Right ventricle myocardium inferior (tissue), 1 donor: ENCODE data around the gene SLC39A8. TPM values are rescaled to one million over a fixed set of nuclear protein-coding genes. Genes with fewer than 3 reads are reported as not detected.
"Not testable (repeated sequence)": the region's sequence is repeated elsewhere in the genome, so short reads cannot be mapped to it uniquely, and the experiment has no call there.

Experiments
- ATAC-seq: fragments of 200-7000 bp; cut with Tn5 transposase; one replicate; pipeline ENCODE4 v1.9.1; 2020; ENCODE audit warnings: mild to moderate bottlenecking, moderate library complexity
- DNase-seq: peaks from one replicate; pipeline ENCODE4 v3.0.0; 2021; ENCODE audit errors: missing footprints
- intact Hi-C: fragments of 100-400 bp; cut with DNase I; formaldehyde crosslinking; loops from one replicate; pipeline ENCODE4 v1.11.0; 2022
- long read RNA-seq: library from polyadenylated mRNA; unstranded; transcript quantifications from one replicate; pipeline ENCODE4 v2.0.0, GENCODE V29; 2021
- total RNA-seq: library from RNA; stranded (reverse); fragmentation: NEBNext Ultra II Directional; extraction: Animal tissue kit (Norgen Biotek cat#: 25700); gene quantifications from one replicate; pipeline ENCODE4 v1.2.1, GENCODE V29; 2021
- donor health status: DM: no; HTN: yes; CAD: no; lungs with severe emphysema.

SLC39A8 gene
- total RNA-seq = 3.1 TPM
- long read RNA-seq, partial matches to known transcripts = 0 of 4 reads
- long read RNA-seq, other reads (novel, unspliced or antisense) = 0 of 4 reads

- DNase-seq (peak; percentile 93), ATAC-seq (peak; percentile 96)
- intact Hi-C loops = loop anchor here (5.0 kb wide), 1 partner anchor 87 kb away; no protein-coding TSS in a partner anchor
Observed at GRCh38 chr4:102344954-102345794, at the start of gene SLC39A8. TSS of gene SLC39A8 (minus strand) at chr4:102345482. CDS start at chr4:102344662, 820 bp downstream.

DNA sequence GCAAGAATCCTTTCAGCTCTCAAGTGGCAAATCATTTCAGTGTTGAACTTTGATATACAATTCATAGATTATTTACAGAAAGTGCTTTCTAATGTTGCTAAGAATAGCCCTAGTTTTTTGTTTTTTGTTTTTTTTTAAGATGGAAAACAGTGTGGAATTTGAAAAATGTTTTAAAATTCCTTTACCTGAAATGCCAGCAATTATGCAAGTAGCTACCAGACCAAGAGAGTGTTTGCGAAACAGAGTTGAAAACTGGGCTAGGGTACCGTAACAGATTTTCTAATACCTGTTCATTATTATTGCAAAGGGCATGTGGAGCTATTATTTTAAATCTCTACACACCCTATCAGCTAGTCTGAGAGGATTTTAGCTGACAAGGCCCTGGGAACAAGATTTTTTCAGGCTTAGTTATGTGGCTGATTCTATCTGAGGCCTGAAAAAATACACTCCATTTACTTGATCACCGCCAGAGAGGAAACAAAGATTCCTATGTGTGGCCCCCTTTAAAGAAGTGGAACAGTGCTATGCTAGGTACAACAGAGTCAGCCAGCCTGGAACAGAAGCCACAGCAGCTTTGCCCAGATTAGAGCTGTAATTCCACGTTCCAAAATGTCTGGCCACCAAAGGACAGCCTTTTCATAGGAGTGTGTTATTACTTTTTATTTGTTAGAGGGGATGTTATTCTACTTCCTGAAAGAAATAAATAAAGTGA, 46.9 kb upstream of the SLC39A8 start:
- intact Hi-C loops = no loop called here
- no peak for DNase-seq
- ATAC-seq = no peak

GRCh38 chr4:102390438-102390837, 45.2 kb upstream of the SLC39A8 start:
- intact Hi-C loops = no loop called here
- DNase-seq = no peak
- no peak for ATAC-seq

GRCh38 chr4:102388611-102389010, 43.3 kb upstream of the SLC39A8 start:
- intact Hi-C loops = no loop called here
- ATAC-seq (no peak), DNase-seq (no peak)

DNA sequence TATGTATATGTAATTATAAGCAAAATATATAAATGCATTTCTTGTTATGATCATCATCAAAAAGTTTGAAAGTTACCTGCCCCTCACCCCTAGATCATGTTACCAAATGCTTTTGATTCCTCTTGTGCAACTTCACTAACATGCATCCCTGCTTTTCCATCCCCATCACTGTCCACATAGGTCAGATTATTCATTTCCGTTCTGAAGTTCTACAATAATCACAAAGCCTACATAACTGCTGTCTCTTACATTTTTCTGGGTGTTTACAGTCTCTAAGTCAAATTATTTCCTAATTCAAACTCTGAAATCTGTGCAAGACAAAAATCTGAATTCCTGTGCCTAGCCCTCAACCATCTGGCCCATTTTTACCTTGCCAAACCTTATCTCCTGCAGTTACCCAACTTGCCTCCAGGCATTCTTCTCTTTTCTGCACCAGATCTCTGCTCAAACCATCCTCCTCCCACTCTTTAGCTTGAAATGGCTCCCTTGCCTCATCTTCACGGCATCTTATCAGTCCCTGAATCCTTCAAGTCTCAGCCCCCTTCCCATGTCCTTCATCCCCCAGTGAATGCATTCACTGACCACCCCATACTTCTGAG, 42.4 kb upstream of the SLC39A8 start:
- intact Hi-C loops = no loop called here
- no peak for DNase-seq
- no peak for ATAC-seq

- no peak for DNase-seq
Observed at GRCh38 chr4:102386966-102387365, 41.7 kb upstream of the SLC39A8 start.

GRCh38 chr4:102380253-102380652, 35.0 kb upstream of the SLC39A8 start:
- not testable (repeated sequence) for ATAC-seq, DNase-seq

More at GRCh38 chr4:102386966-102387365, 41.7 kb upstream of the SLC39A8 start:
- ATAC-seq = no peak
- intact Hi-C loops = no loop called here

DNA sequence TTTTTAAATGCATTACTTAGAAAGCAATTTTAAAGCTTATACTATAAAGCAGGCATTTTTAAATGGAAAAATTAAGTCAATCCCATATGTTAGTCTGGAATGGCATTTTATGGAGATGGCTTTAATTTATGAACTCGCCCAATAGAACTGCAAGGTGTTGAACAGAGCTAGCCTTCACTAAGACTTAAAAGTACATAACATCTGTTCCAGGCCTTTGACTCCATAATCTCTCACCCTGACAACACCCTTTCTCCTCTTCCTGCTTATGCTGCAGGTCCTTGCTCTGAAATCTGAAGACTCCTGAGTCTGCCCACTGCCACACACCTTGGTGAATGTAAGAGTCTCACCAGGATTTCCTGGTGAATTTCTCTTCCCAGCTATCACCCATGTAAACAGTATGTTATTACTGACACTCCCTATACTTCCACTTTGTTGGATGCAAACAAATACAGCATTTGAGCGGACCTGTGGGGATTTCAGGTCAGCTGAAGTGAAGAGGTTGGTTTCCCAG, 17.7 kb upstream of the SLC39A8 start:
- intact Hi-C loops = no loop called here
- DNase-seq (no peak), ATAC-seq (no peak)

More at GRCh38 chr4:102380253-102380652, 35.0 kb upstream of the SLC39A8 start:
- intact Hi-C loops = not testable (repeated sequence)

DNA sequence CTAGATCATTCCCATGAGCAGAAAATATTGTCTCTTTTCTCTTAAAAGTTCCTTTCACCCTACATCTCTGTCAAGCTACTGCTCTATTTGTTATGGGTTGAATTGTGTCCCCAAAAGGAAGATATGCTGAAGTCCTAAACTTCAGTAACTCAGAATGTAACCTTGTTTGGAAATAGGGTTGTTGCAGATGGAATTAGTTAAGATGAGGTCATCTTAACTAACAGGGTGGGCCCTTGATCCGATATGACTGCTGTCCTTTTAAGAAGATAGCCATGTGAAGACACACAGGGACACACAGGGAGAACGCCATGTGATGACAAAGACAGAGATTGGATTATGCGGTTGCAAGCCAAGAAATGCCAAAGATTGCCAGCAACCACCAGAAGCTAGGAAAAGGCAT, 12.8 kb upstream of the SLC39A8 start:
- intact Hi-C loops = no loop called here
- ATAC-seq = no peak
- DNase-seq = no peak

GRCh38 chr4:102357637-102358036, 12.4 kb upstream of the SLC39A8 start:
- intact Hi-C loops, ATAC-seq, DNase-seq: not testable (repeated sequence)

DNA sequence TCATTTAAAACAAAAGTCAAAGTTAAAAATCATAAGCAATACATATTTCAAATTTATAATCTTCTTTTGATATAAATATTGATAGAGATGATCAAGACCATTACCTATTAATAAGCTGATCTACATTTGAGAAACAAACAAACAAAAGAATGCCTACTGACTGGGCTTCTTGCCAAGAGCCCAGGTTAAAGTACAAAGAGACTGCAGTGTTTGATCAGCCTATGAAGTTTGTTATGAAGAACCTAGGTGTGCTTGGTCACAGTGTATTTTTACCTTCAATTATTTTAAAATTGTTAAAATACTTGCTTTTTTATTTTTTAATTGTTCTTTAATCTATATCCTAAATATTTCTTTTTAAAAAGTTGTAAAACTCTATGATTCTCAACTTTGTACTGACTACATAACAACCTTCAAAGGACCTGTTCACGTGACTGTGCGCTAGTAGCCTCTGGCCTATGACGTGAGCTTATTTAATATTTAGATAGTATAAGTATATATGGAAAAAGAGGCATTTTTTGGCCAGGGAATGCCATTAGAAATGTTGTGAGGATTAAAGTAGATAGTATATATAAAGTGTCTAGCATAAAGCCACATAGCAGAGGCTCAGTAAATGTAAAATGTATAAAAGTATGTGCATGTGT, 11.4 kb upstream of the SLC39A8 start:
- ATAC-seq (no peak), DNase-seq (no peak)
- intact Hi-C loops = no loop called here

DNA sequence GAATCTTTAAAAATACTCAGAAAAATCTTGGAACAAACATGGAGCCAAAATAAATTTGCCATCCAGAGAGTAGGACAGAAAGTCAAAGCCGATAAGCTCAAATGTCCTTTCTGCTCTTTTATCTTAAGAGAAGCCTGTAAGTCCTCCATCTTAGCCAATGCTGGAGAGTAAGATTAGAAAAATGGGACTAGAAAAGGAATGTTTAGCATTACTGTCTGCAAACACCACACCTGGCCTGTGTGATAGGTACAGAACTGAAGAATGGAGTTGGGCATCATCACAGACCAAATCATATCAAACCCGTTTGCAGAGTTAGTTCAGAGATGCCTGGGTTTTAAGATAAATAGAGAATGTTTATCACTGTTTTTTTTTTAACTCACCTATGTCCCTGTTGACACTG, 10.5 kb upstream of the SLC39A8 start:
- DNase-seq = no peak
- intact Hi-C loops = no loop called here
- no peak for ATAC-seq

DNA sequence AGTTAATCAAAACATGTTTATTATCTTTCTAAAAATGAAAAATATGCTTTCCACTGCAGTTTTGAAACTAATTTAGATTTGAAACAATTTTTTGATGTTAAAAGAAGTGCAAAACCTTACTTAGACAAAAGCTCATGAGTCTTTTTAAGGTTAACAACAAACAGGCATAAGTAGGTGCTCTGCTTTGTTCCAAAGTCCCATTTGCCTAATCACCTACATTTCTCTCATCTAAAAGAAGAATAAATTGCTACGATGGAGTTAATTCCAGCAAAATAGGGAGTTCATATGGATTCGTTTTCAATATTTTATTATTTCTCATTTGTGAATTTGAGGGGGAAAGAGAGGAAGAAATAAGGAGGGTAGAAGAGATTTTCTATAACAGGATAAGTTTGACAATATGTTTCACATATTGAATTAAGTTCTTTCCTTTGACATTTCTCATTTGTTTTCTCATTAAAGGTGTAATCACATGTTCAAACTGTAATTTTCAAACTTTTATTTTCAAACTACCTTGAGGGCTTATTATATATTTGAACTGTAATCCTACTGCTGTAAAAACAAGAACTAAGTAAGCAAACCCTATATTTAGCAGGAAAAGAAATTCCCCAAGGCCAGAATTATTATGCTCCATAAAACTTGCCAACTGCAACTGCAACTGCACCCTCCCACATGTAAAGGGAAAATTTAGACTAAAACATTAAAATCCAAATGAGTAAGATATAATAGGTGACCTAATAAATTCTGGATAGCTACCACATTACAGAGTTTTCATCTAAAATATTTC, 9.6 kb upstream of the SLC39A8 start:
- intact Hi-C loops = no loop called here
- ATAC-seq (no peak), DNase-seq (no peak)

GRCh38 chr4:102352781-102353180, 7.5 kb upstream of the SLC39A8 start:
- DNase-seq (no peak), ATAC-seq (no peak)
- intact Hi-C loops = no loop called here

DNA sequence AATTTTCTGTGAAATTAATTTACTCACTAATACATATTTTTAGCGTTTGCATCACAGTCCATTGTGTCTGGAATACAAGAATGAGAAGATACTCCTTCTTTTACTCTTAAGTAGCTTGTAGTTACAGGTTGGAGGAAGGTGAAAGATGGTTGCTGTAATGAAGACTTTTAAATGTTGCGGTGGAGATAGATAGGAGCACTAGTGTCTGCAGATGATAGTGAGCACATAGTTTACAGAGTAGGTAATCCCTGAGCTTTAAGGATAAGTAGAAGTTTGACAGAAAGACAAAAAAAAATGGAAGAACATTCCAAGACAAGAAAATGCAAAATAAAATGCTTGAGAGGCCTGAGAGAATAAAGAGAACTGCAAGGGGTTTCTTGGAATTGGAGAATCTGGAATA, 5.4 kb upstream of the SLC39A8 start:
- intact Hi-C loops = no loop called here
- DNase-seq (no peak), ATAC-seq (no peak)

DNA sequence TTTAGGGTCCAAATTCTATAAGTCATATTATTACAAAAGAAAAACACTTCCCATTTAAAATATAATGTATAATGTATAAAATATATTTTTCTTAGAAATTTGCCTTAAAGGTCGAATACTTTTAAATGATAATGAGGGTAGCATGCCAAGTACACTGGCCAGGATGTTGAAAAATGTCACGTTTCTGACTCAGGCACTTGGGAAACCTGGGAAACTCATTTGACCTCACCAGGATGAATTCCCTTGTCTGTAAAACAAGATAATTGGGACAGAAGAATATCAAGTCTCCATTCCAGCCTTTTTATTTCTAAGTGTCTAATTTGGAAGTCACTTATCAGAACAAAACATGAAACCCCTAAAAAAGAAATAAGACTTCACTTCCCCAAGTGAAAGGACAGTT, 3.4 kb upstream of the SLC39A8 start:
- ATAC-seq (no peak), DNase-seq (no peak)
- intact Hi-C loops = loop anchor here (5.0 kb wide), 1 partner anchor 84 kb away; no protein-coding TSS in a partner anchor

GRCh38 chr4:102345795-102346100, 466 bp upstream of the SLC39A8 start:
- intact Hi-C loops = loop anchor here (5.0 kb wide), 1 partner anchor 87 kb away; no protein-coding TSS in a partner anchor
- no peak for ATAC-seq
- peak; percentile 65 for DNase-seq

DNA sequence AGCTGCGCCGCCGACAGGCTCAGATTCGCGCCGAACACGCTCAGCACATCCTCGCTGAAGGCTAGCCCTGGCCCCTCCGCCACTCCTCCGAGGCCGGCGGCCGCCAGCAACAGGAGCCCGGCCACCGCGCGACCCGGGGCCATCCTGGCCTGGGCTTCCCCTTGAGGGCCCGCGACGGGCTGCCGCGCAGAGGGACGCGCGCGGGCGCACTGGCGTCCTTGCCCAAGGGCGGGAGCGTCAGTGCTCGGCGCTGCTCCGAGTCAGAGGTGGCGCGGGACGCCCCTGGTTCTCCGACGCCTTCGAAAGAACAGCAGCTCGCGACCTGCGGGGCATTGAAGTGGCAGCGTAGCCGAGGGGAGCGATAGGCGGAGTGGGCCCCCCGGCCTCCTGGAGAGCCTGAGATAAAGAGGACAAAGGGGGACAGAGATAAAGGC, 745 bp downstream of the SLC39A8 start:
- peak; percentile 83 for DNase-seq
- intact Hi-C loops = no loop called here
- peak; percentile 78 for ATAC-seq
